HG02610 (cell line): Measurements from ENCODE around the gene HLA-DPA1.
"Not testable (repeated sequence)": the region's sequence is repeated elsewhere in the genome, so short reads cannot be mapped to it uniquely, and the experiment has no call there.

ENCODE experiments used
- ATAC-seq: cut with Tn5 transposase; IDR thresholded peaks from one replicate; pipeline ENCODE4 v1.9.1; 2021; ENCODE audit warnings: mild to moderate bottlenecking, moderate library complexity; ENCODE audit not compliant: unreplicated experiment

The HLA-DPA1 gene

DNA sequence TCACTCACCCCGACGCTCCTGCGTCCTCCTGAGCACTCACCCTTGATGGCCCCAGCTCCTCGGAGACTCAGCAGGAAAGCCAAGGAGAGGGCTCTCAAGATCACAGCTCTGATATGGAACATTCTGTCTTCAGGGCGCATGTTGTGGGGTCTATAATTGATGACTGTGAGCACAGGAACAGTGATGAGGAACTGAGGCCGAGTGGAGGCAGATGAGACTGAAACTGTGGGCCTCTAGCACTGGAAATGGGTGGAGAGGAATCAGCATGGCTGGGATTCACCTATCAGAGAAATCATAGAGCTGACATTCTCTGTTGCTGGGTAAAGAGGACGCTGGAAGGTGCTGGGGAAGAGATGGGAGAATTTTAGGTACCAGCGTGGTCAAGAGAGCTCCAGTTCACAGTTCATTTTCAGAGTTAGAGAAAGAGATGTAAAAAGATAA lies at the start of gene HLA-DPA1:
Gene HLA-DPA1 (minus strand): TSS at position 219 of the 441 bp plus-strand sequence.
- ATAC-seq: peak; percentile 80

- no peak for ATAC-seq
Observed at GRCh38 chr6:33123181-33123580, 49.7 kb upstream of the HLA-DPA1 start.

- no peak for ATAC-seq
Observed at GRCh38 chr6:33120001-33120400, 46.6 kb upstream of the HLA-DPA1 start.

GRCh38 chr6:33118525-33119123 lies 45.2 kb upstream of the HLA-DPA1 start:
- no peak for ATAC-seq

DNA sequence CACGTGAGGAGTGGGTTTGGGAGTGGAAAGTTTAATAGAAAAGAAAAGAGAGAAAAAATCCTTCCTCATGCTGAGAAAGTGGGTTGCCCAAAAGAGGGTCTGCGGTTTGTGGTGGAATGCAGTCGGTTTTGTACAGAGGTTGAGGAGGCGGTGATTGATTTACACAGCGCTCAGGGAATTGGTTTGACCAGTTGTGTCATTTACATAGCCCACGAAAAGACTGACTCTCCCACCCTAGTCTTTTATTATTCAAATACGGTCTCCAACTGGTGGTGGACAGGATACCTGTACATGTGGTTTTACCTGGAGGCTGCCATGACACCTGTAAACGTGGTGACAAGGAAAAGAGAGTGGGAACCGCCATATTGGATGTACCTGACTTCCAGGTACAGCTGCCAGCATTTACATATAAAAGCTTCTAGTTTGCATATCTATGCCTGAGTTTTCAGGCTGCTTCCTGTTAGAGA lies 44.4 kb upstream of the HLA-DPA1 start:
- no peak for ATAC-seq

DNA sequence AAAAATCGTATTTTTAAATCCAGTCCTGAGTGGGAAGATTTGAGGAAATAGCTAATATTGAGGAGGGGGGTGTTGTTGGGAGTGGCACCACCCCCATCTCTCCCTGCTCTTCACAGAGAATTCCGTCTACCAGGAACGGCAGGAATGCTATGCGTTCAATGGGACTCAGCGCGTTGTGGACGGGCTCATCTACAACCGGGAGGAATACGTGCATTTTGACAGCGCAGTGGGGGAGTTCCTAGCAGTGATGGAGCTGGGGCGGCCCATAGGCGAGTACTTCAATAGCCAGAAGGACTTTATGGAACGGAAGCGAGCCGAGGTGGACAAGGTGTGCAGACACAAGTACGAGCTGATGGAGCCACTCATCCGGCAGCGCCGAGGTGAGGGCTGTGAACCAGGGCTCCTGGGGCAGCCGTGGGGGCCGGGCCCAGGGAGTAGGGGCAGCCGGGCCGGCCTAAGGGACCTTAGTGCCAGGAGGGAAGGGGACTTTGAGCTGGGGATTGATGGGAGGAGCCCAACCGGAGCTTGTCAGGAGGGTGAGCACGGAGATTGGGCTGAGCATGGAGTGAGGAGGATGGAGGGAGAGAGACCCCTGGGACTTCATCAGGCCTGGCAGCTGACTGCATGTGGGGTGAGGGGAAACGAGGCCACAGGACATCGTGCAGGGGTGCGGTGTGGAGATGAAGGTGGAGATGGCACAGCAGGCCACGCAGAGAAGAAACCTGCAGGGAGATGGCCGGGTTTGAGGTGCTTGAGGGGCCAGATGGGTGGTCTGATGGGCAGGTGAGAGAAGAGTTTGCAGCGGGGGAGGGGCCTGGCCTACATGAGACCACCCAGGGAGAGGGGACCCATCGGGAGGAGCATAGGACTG lies 43.6 kb upstream of the HLA-DPA1 start:
- ATAC-seq: no peak

GRCh38 chr6:33116417-33116816 lies 43.0 kb upstream of the HLA-DPA1 start:
- no peak for ATAC-seq

DNA sequence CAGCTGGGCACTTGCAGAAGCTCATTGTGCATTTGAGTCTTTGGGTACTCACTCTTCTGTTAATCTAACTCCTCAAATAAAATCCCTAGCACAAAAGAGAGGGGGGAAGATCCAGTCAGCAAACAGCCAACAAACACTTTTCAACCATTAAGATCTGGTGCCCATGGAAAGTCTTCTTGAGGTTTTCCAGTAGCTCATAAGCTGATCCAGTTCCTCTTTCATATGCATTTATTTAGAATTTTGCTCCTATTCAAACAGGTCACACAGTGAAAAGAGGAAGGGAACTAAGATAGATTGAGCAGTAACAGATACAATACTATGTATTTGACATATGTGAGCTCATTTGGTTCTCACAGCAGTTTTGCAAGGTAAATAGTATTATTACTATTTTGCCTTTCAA lies 41.0 kb upstream of the HLA-DPA1 start:
- ATAC-seq: no peak

- ATAC-seq: no peak
Observed at GRCh38 chr6:33113755-33114154, 40.3 kb upstream of the HLA-DPA1 start.

DNA sequence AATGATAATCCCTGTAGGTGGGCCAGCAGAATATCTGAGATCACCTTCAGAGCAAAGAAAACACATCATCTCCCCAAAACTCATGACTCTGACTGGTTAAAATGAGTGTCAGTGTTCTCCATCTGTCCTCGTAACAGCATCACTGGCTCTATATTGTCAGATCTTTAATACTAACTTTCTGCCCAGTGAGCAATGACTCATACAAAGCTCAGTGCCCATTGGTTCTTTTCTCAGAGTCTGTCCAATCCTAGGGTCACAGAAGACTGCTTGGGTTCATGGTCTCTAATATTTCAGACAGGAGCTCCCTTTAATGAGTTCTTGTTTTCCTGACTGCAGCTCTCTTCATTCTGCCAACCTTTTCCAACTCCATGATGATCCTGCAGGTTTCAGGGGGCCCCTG lies 38.7 kb upstream of the HLA-DPA1 start:
- peak; percentile 88 for ATAC-seq

DNA sequence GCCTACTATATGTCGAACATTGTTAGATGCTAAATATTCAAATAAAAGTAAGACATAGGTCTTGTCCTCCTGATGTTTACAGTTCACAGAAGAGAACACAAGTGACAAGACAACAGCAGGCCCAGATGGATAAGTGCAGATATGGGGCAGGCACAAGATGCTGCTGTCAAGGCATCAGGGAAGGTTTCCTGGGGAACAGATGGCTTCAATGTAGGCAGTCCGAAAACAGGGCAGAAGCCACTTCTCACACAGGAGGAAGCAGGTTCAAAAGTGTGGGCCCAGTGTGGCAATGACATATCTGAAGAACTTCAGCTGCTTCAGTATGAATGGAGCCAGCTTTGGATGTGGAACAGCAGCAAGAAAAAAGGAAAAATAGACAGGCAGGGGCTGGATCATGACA lies 34.9 kb upstream of the HLA-DPA1 start:
- no peak for ATAC-seq

DNA sequence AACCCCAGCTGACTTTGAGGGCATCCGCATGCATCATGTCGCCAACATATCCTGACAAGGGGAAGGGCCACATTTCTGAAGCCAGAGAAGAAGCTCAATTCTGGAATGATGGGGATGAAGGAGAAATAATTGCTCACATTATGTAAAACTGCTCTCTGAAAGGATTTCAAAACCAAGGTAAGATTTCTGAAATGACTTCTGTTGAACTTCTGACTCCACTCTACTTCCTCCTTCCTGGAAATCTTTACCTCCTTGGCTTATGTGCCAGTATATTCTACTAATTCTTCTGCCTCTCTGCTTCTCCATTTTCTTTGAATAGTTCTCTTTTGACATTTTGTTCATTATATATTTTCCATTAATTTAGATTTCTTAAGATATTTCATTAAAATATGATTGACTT lies 34.2 kb upstream of the HLA-DPA1 start:
- ATAC-seq: no peak

- no peak for ATAC-seq
Observed at GRCh38 chr6:33105916-33106871, 32.7 kb upstream of the HLA-DPA1 start.

- no peak for ATAC-seq
Observed at GRCh38 chr6:33105386-33105785, 31.9 kb upstream of the HLA-DPA1 start.

DNA sequence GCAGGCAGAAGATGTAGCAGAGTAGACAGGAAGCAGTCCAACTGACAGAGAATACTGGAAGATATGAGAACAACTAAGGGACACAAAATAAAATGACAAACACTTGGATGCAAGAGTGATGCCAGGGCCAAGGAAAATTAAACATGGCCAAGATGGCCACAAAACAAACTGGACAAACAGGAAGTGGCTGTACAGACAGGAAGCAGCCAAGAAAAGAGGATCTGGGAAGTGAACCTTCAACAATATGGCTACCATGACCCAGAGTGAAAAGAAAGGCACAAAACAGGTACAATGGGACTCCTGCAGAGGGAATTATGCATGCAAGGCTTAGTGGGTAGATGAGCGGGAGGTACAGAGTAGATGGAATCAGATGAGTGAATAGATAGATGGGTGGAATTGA lies 31.4 kb upstream of the HLA-DPA1 start:
- no peak for ATAC-seq

DNA sequence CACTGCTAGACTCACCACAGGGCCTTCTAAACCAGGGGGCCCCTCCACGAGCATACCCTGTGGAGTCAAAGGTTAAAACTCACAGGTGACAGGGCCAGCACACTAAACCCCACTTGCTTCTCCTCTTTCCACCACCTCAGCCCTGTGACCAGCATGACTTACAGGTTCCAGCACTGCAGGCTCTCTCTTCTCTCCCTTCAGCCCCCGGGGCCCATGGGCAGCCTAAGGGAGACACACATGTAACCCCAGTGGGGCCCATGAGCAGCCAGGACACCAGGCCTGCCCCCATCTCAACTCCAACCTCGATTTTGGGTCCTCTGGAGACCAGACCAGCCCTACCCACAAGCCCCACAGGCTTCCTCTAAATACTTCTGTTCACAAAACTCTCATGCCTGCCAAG lies 30.3 kb upstream of the HLA-DPA1 start:
- no peak for ATAC-seq

DNA sequence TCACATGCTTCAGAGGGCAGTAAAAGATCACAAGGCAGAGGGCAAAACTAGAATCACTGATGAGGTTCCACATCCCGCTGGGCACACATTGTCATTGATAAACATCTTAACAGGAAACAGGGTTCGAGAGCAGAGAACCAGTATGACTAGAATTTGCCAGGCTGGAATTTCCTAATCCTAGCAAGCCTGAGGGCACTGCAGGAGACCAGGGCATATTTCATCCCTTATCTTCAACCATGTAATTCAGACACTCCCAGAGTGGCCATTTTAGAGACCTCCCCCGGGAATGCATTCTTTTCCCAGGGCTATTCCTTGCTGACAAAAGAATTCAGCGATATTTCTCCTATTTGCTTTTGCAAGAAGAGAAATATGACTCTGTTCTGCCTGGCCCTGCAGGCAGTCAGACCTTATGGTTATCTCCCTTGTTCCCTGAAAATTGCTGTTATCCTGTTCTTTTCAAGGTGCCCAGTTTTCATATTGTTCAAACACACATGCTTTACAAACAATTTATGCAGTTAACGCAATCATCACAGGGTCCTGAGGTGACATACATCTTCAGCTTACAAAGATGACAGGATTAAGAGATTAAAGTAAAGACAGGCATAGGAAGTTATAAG lies 27.8 kb upstream of the HLA-DPA1 start:
- not testable (repeated sequence) for ATAC-seq

- no peak for ATAC-seq
Observed at GRCh38 chr6:33095681-33096080, 22.2 kb upstream of the HLA-DPA1 start.

GRCh38 chr6:33093855-33094254 lies 20.4 kb upstream of the HLA-DPA1 start:
- ATAC-seq: no peak

- no peak for ATAC-seq
Observed at GRCh38 chr6:33092385-33092784, 18.9 kb upstream of the HLA-DPA1 start.

- ATAC-seq: no peak
Observed at GRCh38 chr6:33091957-33092356, 18.5 kb upstream of the HLA-DPA1 start.
